AG09319 (cell line): ENCODE measurements around the gene BARD1.
"Not testable (repeated sequence)": the region's sequence is repeated elsewhere in the genome, so short reads cannot be mapped to it uniquely, and the experiment has no call there.

Source experiments
- DNase-seq: peaks from one replicate; pipeline ENCODE4 v3.0.0-alpha.2; 2010; ENCODE audit warnings: low read depth; ENCODE audit errors: extremely low read depth
- CTCF ChIP-seq: IDR thresholded peaks from 2 replicates; pipeline ENCODE4 v1.5.1; 2011; ENCODE audit warnings: low read depth, mild to moderate bottlenecking, inconsistent platforms, low read length, moderate library complexity

The BARD1 gene

GRCh38 chr2:214710729-214711128 is 98.8 kb downstream of the BARD1 start:
- no peak for TF ChIP-seq CTCF
- no peak for DNase-seq

GRCh38 chr2:214706986-214707385 is 102.5 kb downstream of the BARD1 start:
- TF ChIP-seq CTCF, result no peak
- no peak for DNase-seq

GRCh38 chr2:214699236-214699635 is 110.2 kb downstream of the BARD1 start:
- TF ChIP-seq CTCF, result no peak
- DNase-seq, result no peak

GRCh38 chr2:214696681-214697080 is 112.8 kb downstream of the BARD1 start:
- TF ChIP-seq CTCF, result no peak
- DNase-seq, result no peak

GRCh38 chr2:214695789-214696188 is 113.7 kb downstream of the BARD1 start:
- no peak for TF ChIP-seq CTCF
- no peak for DNase-seq

GRCh38 chr2:214683557-214683956 is 125.9 kb downstream of the BARD1 start:
- DNase-seq, result not testable (repeated sequence)

GRCh38 chr2:214679736-214680135 is 129.7 kb downstream of the BARD1 start:
- TF ChIP-seq CTCF, result no peak
- no peak for DNase-seq

GRCh38 chr2:214676421-214677089 is 132.9 kb downstream of the BARD1 start:
- no peak for DNase-seq

More at GRCh38 chr2:214676421-214677089, 132.9 kb downstream of the BARD1 start:
- no peak for TF ChIP-seq CTCF
